Common myeloid progenitor, CD34-positive (primary cell): ENCODE results near the gene SMAD2.
A peak's percentile ranks its signal among the peaks of the same experiment; 100 is the strongest.
"Not testable (repeated sequence)": the region's sequence is repeated elsewhere in the genome, so short reads cannot be mapped to it uniquely, and the experiment has no call there.

Experiments used
- CTCF ChIA-PET: fragments of 350-600 bp; sonication (Branson Sonifier 250); formaldehyde crosslinking; loops from one replicate; lab custom pipeline; 2021; ENCODE audit warnings: antibody characterized with exemption; lab: Charles Lee
- POLR2A ChIA-PET: fragments of 350-600 bp; sonication (Branson Sonifier 250); formaldehyde crosslinking; loops from one replicate; lab custom pipeline; 2021; ENCODE audit warnings: antibody characterized with exemption; lab: Charles Lee
- DNase-seq, 3 donors: peaks; one replicate each; pipeline versions ENCODE4 v3.0.0 to v3.0.0-alpha.2; 2013
- H3K27ac ChIP-seq, 2 experiments: 1 replicate in 1 of 2; 2 replicates in 1 of 2; pipeline ENCODE4 v1.7.0; 2013; ENCODE audit warnings: inconsistent platforms in 2 of 2, low read length in 2 of 2, mild to moderate bottlenecking in 2 of 2, low read depth in 1 of 2, moderate library complexity in 1 of 2; ENCODE audit not compliant: severe bottlenecking in 2 of 2, insufficient read depth in 1 of 2, poor library complexity in 1 of 2
- H3K27me3 ChIP-seq, 5 experiments: replicated peaks in 2 of 5; 1 replicate in 3 of 5; 2 replicates in 2 of 5; pipeline versions ENCODE4 v1.6.1 to v1.7.0; 2013; ENCODE audit warnings: low read length in 4 of 5, mild to moderate bottlenecking in 2 of 5, moderate library complexity in 2 of 5, inconsistent platforms in 1 of 5; ENCODE audit not compliant: insufficient read depth in 5 of 5, control insufficient read depth in 4 of 5
- H3K36me3 ChIP-seq, 4 experiments: 1 replicate in 2 of 4; 2 replicates in 2 of 4; pipeline versions ENCODE4 v1.6.1 to v1.7.0; 2013; ENCODE audit warnings: low read length in 3 of 4, control low read depth in 1 of 4, mild to moderate bottlenecking in 1 of 4; ENCODE audit not compliant: control insufficient read depth in 4 of 4, insufficient read depth in 4 of 4
- H3K4me1 ChIP-seq, 4 experiments: 1 replicate in 3 of 4; 2 replicates in 1 of 4; pipeline versions ENCODE4 v1.6.1 to v1.7.1; 2013; ENCODE audit warnings: low read length in 3 of 4, mild to moderate bottlenecking in 3 of 4, control low read depth in 1 of 4, inconsistent platforms in 1 of 4, moderate library complexity in 1 of 4; ENCODE audit not compliant: control insufficient read depth in 4 of 4, insufficient read depth in 4 of 4; ENCODE audit errors: control extremely low read depth in 1 of 4
- H3K4me3 ChIP-seq, 7 experiments: 1 replicate in 4 of 7; 2 replicates in 3 of 7; pipeline versions ENCODE4 v1.5.1 to v1.7.0; 2013; ENCODE audit warnings: mild to moderate bottlenecking in 7 of 7, low read length in 6 of 7, moderate library complexity in 6 of 7, inconsistent platforms in 2 of 7, low read depth in 2 of 7, control low read depth in 1 of 7; ENCODE audit not compliant: insufficient read depth in 4 of 7, control insufficient read depth in 1 of 7; ENCODE audit errors: extremely low read depth in 1 of 7
- H3K9me3 ChIP-seq, 5 experiments: 1 replicate in 4 of 5; 2 replicates in 1 of 5; pipeline versions ENCODE4 v1.6.1 to v1.7.1; 2013; ENCODE audit warnings: low read length in 4 of 5, mild to moderate bottlenecking in 2 of 5, inconsistent platforms in 1 of 5, low read depth in 1 of 5, moderate library complexity in 1 of 5; ENCODE audit not compliant: control insufficient read depth in 4 of 5, insufficient read depth in 2 of 5; ENCODE audit errors: control extremely low read depth in 1 of 5
- WGBS: methylation state at CpG from one replicate; pipeline ENCODE4 v1.1.5; 2013; ENCODE audit not compliant: insufficient coverage; 5-methylcytosine and 5-hydroxymethylcytosine counted together

Gene SMAD2

GRCh38 chr18:47970664-47971531 is 40.4 kb upstream of the SMAD2 start:
- peaks cover 0 to 3% (median 0%) of the 10 kb centered on the region in 5 experiments for H3K27me3 ChIP-seq
- ChIA-PET CTCF (interaction anchor here (0.9 to 1.8 kb wide), 7 partner anchors 7 to 38 kb away, joined by 3 to 5 read pairs (median 4); no protein-coding TSS in a partner anchor), POLR2A (interaction anchor here (0.5 to 0.6 kb wide), 2 partner anchors 173 to 1826 kb away, joined by 3 read pairs; no protein-coding TSS in a partner anchor)
- H3K36me3 ChIP-seq: no peaks in the 10 kb centered on the region
- H3K4me3 ChIP-seq: no peak overlapping the region
- H3K9me3 ChIP-seq: no peaks in the 10 kb centered on the region
- 73% methylated on average over 5 of the region's 9 CpGs for WGBS
- H3K27ac ChIP-seq: no peak overlapping the region
- DNase-seq: peak; percentile 51 to 88 (median 79)
- peaks cover 0 to 14% (median 11%) of the 10 kb centered on the region in 4 experiments for H3K4me1 ChIP-seq

- Histone ChIP-seq H3K4me3 (no peak overlapping the region), H3K36me3 (no peaks in the 10 kb centered on the region), H3K27me3 (peaks cover 0 to 3% (median 0%) of the 10 kb centered on the region in 5 experiments), H3K4me1 (peaks cover 0 to 14% (median 11%) of the 10 kb centered on the region in 4 experiments), H3K9me3 (no peaks in the 10 kb centered on the region), H3K27ac (no peak overlapping the region)
- POLR2A ChIA-PET: no interaction called here
- CTCF ChIA-PET: interaction anchor here (0.9 to 1.8 kb wide), 6 partner anchors 8 to 39 kb away, joined by 3 to 5 read pairs (median 3); no protein-coding TSS in a partner anchor
- peak in 2 of 3 donors; percentile 10 to 19 for DNase-seq
- WGBS: 100% methylated on average over 3 of the region's 4 CpGs
Measured at GRCh38 chr18:47969816-47970215, 39.4 kb upstream of the SMAD2 start.

- ChIA-PET POLR2A (no interaction called here), CTCF (interaction anchor here (1.5 kb wide), 1 partner anchor 29 kb away, joined by 7 read pairs; no protein-coding TSS in a partner anchor)
- 97% methylated on average over 3 of the region's 4 CpGs for WGBS
- no peaks in the 10 kb centered on the region for H3K36me3 ChIP-seq
- H3K27ac ChIP-seq: no peak overlapping the region
- no peaks in the 10 kb centered on the region for H3K9me3 ChIP-seq
- DNase-seq: no peak
- H3K4me3 ChIP-seq: no peak overlapping the region
- peaks cover 0 to 3% (median 0%) of the 10 kb centered on the region in 5 experiments for H3K27me3 ChIP-seq
- peaks cover 0 to 14% (median 11%) of the 10 kb centered on the region in 4 experiments for H3K4me1 ChIP-seq
Measured at GRCh38 chr18:47968721-47969120, 38.3 kb upstream of the SMAD2 start.

GRCh38 chr18:47968006-47968676 is 37.7 kb upstream of the SMAD2 start:
- Histone ChIP-seq H3K27ac (no peak overlapping the region), H3K9me3 (no peaks in the 10 kb centered on the region), H3K4me1 (peaks cover 0 to 14% (median 11%) of the 10 kb centered on the region in 4 experiments), H3K36me3 (no peaks in the 10 kb centered on the region), H3K4me3 (no peak overlapping the region), H3K27me3 (no peaks in the 10 kb centered on the region)
- CTCF ChIA-PET: interaction anchor here (1.5 kb wide), 1 partner anchor 29 kb away, joined by 7 read pairs; no protein-coding TSS in a partner anchor
- WGBS: 98% methylated on average over 7 of the region's 9 CpGs
- POLR2A ChIA-PET: no interaction called here
- DNase-seq: no peak

GRCh38 chr18:47964053-47964452 is 33.6 kb upstream of the SMAD2 start:
- 97% methylated on average over 3 of the region's 4 CpGs for WGBS
- CTCF ChIA-PET: interaction anchor here (1.2 kb wide), 1 partner anchor 20 kb away, joined by 3 read pairs; no protein-coding TSS in a partner anchor
- peaks cover 1 to 21% (median 13%) of the 10 kb centered on the region in 5 experiments for H3K9me3 ChIP-seq

GRCh38 chr18:47961003-47961402 is 30.5 kb upstream of the SMAD2 start:
- 89% methylated on average over 4 of the region's 7 CpGs for WGBS
- CTCF ChIA-PET: not testable (repeated sequence)
- POLR2A ChIA-PET: interaction anchor here (0.6 kb wide), 1 partner anchor 489 kb away, joined by 3 read pairs; no protein-coding TSS in a partner anchor

More at GRCh38 chr18:47964053-47964452, 33.6 kb upstream of the SMAD2 start:
- Histone ChIP-seq H3K4me1 (no peaks in the 10 kb centered on the region), H3K36me3 (no peaks in the 10 kb centered on the region), H3K27me3 (peaks cover 0 to 4% (median 0%) of the 10 kb centered on the region in 5 experiments), H3K27ac (no peak overlapping the region), H3K4me3 (no peak overlapping the region)
- DNase-seq: no peak
- POLR2A ChIA-PET: interaction anchor here (0.6 kb wide), 1 partner anchor 442 kb away, joined by 3 read pairs; no protein-coding TSS in a partner anchor

More at GRCh38 chr18:47961003-47961402, 30.5 kb upstream of the SMAD2 start:
- peaks cover 0 to 31% (median 0%) of the 10 kb centered on the region in 5 experiments for H3K27me3 ChIP-seq
- not testable (repeated sequence) for H3K4me3 ChIP-seq, H3K4me1 ChIP-seq, H3K36me3 ChIP-seq, H3K27ac ChIP-seq
- peaks cover 1 to 21% (median 13%) of the 10 kb centered on the region in 5 experiments for H3K9me3 ChIP-seq
- DNase-seq: peak in 2 of 3 donors; percentile 33 to 40
